MCF 10A (cell line): Measurements from ENCODE around the gene ENTPD3. TPM values are rescaled to one million over a fixed set of nuclear protein-coding genes. Genes with fewer than 3 reads are reported as not detected.

ENCODE experiments used
- BruUV-seq: library from RNA; stranded (reverse); fragments of 400-500 nt; replicated peaks from 2 replicates; lab custom pipeline; 2021; lab: Mats Ljungman, UMichigan
- CTCF ChIA-PET: fragments of 300-600 bp; sonication (Branson Sonifier 250); formaldehyde crosslinking; extraction: SDS; loops from one replicate; lab custom pipeline; 2021; ENCODE audit warnings: antibody characterized with exemption, inconsistent platforms; lab: Yijun Ruan, JAX
- POLR2A ChIA-PET: fragments of 300-600, 350-650 bp; sonication (Branson Sonifier 250); formaldehyde crosslinking; extraction: SDS; loops from one replicate; lab custom pipeline; 2020; ENCODE audit warnings: antibody characterized with exemption, inconsistent platforms; lab: Yijun Ruan, JAX
- DNase-seq: peaks from one replicate; pipeline ENCODE4 v3.0.0-alpha.2; 2018; ENCODE audit not compliant: unreplicated experiment
- H3K27ac Mint-ChIP-seq: one replicate; pipeline ENCODE4 v1.8.0; 2022; ENCODE audit warnings: mild to moderate bottlenecking, low read depth, mixed read lengths; ENCODE audit not compliant: unreplicated experiment
- H3K27me3 Mint-ChIP-seq: one replicate; pipeline ENCODE4 v1.8.0; 2022; ENCODE audit warnings: mixed read lengths; ENCODE audit not compliant: insufficient read depth, unreplicated experiment
- H3K36me3 Mint-ChIP-seq: one replicate; pipeline ENCODE4 v1.8.0; 2022; ENCODE audit warnings: mild to moderate bottlenecking, moderate library complexity, mixed read lengths; ENCODE audit not compliant: insufficient read depth, unreplicated experiment
- H3K4me1 Mint-ChIP-seq: one replicate; pipeline ENCODE4 v1.8.0; 2022; ENCODE audit warnings: mixed read lengths; ENCODE audit not compliant: insufficient read depth, unreplicated experiment
- H3K4me3 Mint-ChIP-seq: one replicate; pipeline ENCODE4 v1.8.0; 2022; ENCODE audit warnings: mild to moderate bottlenecking, moderate library complexity, mixed read lengths; ENCODE audit not compliant: unreplicated experiment
- H3K9me3 Mint-ChIP-seq: one replicate; pipeline ENCODE4 v1.8.0; 2022; ENCODE audit warnings: mixed read lengths; ENCODE audit not compliant: unreplicated experiment
- intact Hi-C: fragments of 100-400 bp; cut with micrococcal nuclease; formaldehyde crosslinking; loops from 2 replicates; pipeline ENCODE4 v1.14.1; 2022
- total RNA-seq: library from RNA; stranded (reverse); gene quantifications from 2 replicates; pipeline ENCODE4 v1.2.3, GENCODE V29; 2022
- TF ChIP-seq, protein P1 (sequence below): fragments of 200-600 bp; IDR thresholded peaks from one replicate; pipeline ENCODE4 v1.8.0; 2022; ENCODE audit warnings: antibody characterized with exemption, mild to moderate bottlenecking; ENCODE audit not compliant: unreplicated experiment

ENTPD3 gene
- total RNA-seq, 1 experiment from 2014 or later = 0.28 TPM

DNA sequence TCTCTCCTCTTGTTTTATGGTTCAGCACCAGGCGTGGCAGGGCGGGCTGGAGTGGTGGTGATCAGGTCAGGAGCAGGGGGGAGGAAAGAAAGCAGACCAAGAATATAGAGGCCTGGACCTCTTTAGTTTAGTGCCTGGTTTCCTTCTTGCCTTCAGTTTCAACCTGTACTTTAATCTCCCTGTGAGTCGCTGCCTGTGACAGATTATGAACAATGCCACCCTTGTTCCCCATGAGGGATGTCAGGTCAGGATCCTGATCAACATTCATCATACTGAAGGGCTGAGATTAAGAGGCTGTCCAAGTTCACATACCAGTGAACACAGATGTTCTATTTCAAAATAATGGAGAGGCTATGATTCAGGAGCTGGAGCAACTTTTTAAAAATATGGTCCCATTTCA is 11.4 kb downstream of the ENTPD3 start:
- H3K36me3 Mint-ChIP-seq = no peaks in the 10 kb centered on the region
- TF ChIP-seq, protein P1, sequence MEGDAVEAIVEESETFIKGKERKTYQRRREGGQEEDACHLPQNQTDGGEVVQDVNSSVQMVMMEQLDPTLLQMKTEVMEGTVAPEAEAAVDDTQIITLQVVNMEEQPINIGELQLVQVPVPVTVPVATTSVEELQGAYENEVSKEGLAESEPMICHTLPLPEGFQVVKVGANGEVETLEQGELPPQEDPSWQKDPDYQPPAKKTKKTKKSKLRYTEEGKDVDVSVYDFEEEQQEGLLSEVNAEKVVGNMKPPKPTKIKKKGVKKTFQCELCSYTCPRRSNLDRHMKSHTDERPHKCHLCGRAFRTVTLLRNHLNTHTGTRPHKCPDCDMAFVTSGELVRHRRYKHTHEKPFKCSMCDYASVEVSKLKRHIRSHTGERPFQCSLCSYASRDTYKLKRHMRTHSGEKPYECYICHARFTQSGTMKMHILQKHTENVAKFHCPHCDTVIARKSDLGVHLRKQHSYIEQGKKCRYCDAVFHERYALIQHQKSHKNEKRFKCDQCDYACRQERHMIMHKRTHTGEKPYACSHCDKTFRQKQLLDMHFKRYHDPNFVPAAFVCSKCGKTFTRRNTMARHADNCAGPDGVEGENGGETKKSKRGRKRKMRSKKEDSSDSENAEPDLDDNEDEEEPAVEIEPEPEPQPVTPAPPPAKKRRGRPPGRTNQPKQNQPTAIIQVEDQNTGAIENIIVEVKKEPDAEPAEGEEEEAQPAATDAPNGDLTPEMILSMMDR = no peak
- no peak overlapping the region for H3K27ac Mint-ChIP-seq
- intact Hi-C loops = no loop called here
- POLR2A ChIA-PET = interaction anchor here (0.6 kb wide), 1 partner anchor 55 kb away, joined by 3 read pairs; no protein-coding TSS in a partner anchor
- H3K4me3 Mint-ChIP-seq = no peak overlapping the region
- no peaks in the 10 kb centered on the region for H3K9me3 Mint-ChIP-seq
- H3K4me1 Mint-ChIP-seq = no peaks in the 10 kb centered on the region
- no peaks in the 10 kb centered on the region for H3K27me3 Mint-ChIP-seq
- CTCF ChIA-PET = no interaction called here
- no peak for DNase-seq
- no TSS peak for BruUV-seq

DNA sequence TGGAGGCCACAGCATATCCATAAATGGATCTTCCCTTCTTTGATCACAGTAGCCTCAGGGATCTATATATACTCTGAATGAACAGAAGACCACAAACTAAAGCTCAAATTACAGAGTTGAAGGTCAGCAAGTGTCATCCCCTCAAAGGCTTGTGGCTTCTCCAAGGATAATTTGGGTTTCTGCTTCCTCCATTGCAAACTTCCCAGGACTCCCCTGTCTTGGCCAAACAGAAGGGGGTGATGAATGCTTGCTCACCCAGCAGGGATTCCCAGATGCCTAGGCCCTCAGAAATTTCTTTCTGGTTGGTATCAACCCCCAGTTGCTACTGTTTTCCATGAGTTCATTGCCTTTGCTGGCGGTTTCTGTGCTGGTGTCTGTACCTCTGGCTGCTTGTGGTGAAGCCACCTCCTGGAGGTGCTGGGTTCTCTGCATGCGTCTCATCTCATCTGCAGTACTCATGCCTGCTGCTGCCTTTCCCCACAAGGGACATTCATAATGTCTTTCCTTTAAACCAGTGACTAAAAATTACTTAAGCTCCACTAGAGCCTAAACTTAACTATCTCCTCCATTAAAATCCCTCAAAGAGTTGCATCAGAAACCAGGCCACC is 17.7 kb downstream of the ENTPD3 start:
- POLR2A ChIA-PET = interaction anchor here (0.8 kb wide), 1 partner anchor 39 kb away, joined by 3 read pairs; no protein-coding TSS in a partner anchor
- no peak overlapping the region for H3K4me3 Mint-ChIP-seq
- no peak for DNase-seq
- H3K4me1 Mint-ChIP-seq = no peaks in the 10 kb centered on the region
- no peaks in the 10 kb centered on the region for H3K36me3 Mint-ChIP-seq
- BruUV-seq = no TSS peak
- H3K27me3 Mint-ChIP-seq = no peaks in the 10 kb centered on the region
- no peak overlapping the region for H3K27ac Mint-ChIP-seq
- intact Hi-C loops = no loop called here
- CTCF ChIA-PET = interaction anchor here (0.8 kb wide), 2 partner anchors 47 to 1844 kb away, joined by 3 read pairs; no protein-coding TSS in a partner anchor
- TF ChIP-seq, protein P1 = no peak
- H3K9me3 Mint-ChIP-seq = no peaks in the 10 kb centered on the region

- TF ChIP-seq, protein P1 = no peak
- intact Hi-C loops = no loop called here
- H3K4me1 Mint-ChIP-seq = no peaks in the 10 kb centered on the region
- no peak overlapping the region for H3K4me3 Mint-ChIP-seq
- no peak overlapping the region for H3K27ac Mint-ChIP-seq
- ChIA-PET CTCF (interaction anchor here (0.7 to 0.9 kb wide), 2 partner anchors 11 to 22 kb away, joined by 3 to 5 read pairs; no protein-coding TSS in a partner anchor), POLR2A (interaction anchor here (0.6 kb wide), 1 partner anchor 1419 kb away, joined by 3 read pairs; no protein-coding TSS in a partner anchor)
- no peak for DNase-seq
- H3K27me3 Mint-ChIP-seq = no peaks in the 10 kb centered on the region
- H3K9me3 Mint-ChIP-seq = no peaks in the 10 kb centered on the region
- no peaks in the 10 kb centered on the region for H3K36me3 Mint-ChIP-seq
- no TSS peak for BruUV-seq
Measured at GRCh38 chr3:40407007-40407406, 20.0 kb downstream of the ENTPD3 start.

- Mint-ChIP-seq H3K27me3 (no peaks in the 10 kb centered on the region), H3K4me1 (no peaks in the 10 kb centered on the region), H3K4me3 (no peak overlapping the region), H3K27ac (no peak overlapping the region), H3K36me3 (no peaks in the 10 kb centered on the region), H3K9me3 (no peaks in the 10 kb centered on the region)
- BruUV-seq = no TSS peak
- intact Hi-C loops = no loop called here
- CTCF ChIA-PET = interaction anchor here (0.7 to 0.9 kb wide), 2 partner anchors 11 to 21 kb away, joined by 3 to 5 read pairs; no protein-coding TSS in a partner anchor
- DNase-seq = no peak
- TF ChIP-seq, protein P1 = no peak
- POLR2A ChIA-PET = interaction anchor here (0.6 to 1.3 kb wide), 2 partner anchors 19 to 1418 kb away, joined by 3 read pairs; no protein-coding TSS in a partner anchor
Measured at GRCh38 chr3:40407611-40408010, 20.6 kb downstream of the ENTPD3 start.
